HCT116 (cell line): Measurements from ENCODE around the gene SLC27A3. TPM values are rescaled to one million over a fixed set of nuclear protein-coding genes. Genes with fewer than 3 reads are reported as not detected.

ENCODE experiments used
- ATAC-seq: fragments of 200-7000 bp; cut with Tn5 transposase; 2 replicates; pipeline ENCODE4 v1.9.1; 2020; ENCODE audit warnings: mild to moderate bottlenecking, moderate library complexity
- BruUV-seq: library from RNA; stranded (reverse); fragments of 400-500 nt; replicated peaks from 2 replicates; lab custom pipeline; 2021; lab: Mats Ljungman, UMichigan
- CTCF ChIA-PET: fragments of 300-600 bp; sonication (Branson Sonifier 250); formaldehyde crosslinking; loops from one replicate; lab custom pipeline; 2021; ENCODE audit warnings: antibody characterized with exemption; lab: Charles Lee
- POLR2A ChIA-PET: fragments of 300-600, 350-600 bp; sonication (Branson Sonifier 250); formaldehyde crosslinking; loops from one replicate; lab custom pipeline; 2021; ENCODE audit warnings: antibody characterized with exemption; lab: Charles Lee
- RAD21 ChIA-PET, 2 experiments: fragments of 300-600 bp; sonication (Branson Sonifier 250); formaldehyde crosslinking; loops; one replicate each; lab custom pipeline; 2023; ENCODE audit warnings: low total read pairs in 2 of 2; ENCODE audit not compliant: uncharacterized antibody in 2 of 2, unreplicated experiment in 2 of 2, low non-redundant PET in 1 of 2; lab: Charles Lee
- DNase-seq: peaks from one replicate; pipeline ENCODE4 v3.0.0-alpha.2; 2010; ENCODE audit warnings: low read depth, low spot score
- H2AFZ ChIP-seq: fragments of 200-600 bp; shearing (Covaris generic), sonication (generic); 2 replicates; pipeline ENCODE4 v1.6.1; 2017; ENCODE audit warnings: low read depth, mixed run types, mixed read lengths, antibody characterized with exemption, low read length; ENCODE audit not compliant: poor library complexity, severe bottlenecking
- H3K27ac ChIP-seq: 2 replicates; pipeline ENCODE4 v1.5.1; 2012; ENCODE audit warnings: low read depth, low read length
- H3K27me3 ChIP-seq: fragments of 200-600 bp; sonication (generic); 2 replicates; pipeline ENCODE4 v1.6.1; 2016; ENCODE audit warnings: mixed run types, low read length, mixed read lengths; ENCODE audit not compliant: insufficient read depth
- H3K36me3 ChIP-seq, 2 experiments: fragments of 200-500 bp in 1 of 2; fragments of 200-600 bp in 1 of 2; sonication (Bioruptor generic) in 1 of 2; sonication (generic) in 1 of 2; 2 replicates each; pipeline versions ENCODE4 v1.5.1 to v1.6.1; 2014 to 2016; ENCODE audit warnings: low read length in 2 of 2, inconsistent platforms in 1 of 2, mixed read lengths in 1 of 2, mixed run types in 1 of 2; ENCODE audit not compliant: insufficient read depth in 2 of 2, control insufficient read depth in 1 of 2
- H3K4me1 ChIP-seq, 2 experiments: fragments of 200-600 bp in 1 of 2; sonication (generic) in 1 of 2; 2 replicates each; pipeline versions ENCODE4 v1.5.1 to v1.6.1; 2012 to 2017; ENCODE audit warnings: low read length in 2 of 2, inconsistent platforms in 1 of 2, mild to moderate bottlenecking in 1 of 2, mixed read lengths in 1 of 2, mixed run types in 1 of 2, moderate library complexity in 1 of 2; ENCODE audit not compliant: insufficient read depth in 2 of 2, control insufficient read depth in 1 of 2
- H3K4me2 ChIP-seq: fragments of 200-600 bp; sonication (generic); 2 replicates; pipeline ENCODE4 v1.6.1; 2017; ENCODE audit warnings: mixed run types, low read length, mixed read lengths
- H3K4me3 ChIP-seq, 2 experiments: fragments of 200-600 bp in 1 of 2; sonication (generic) in 1 of 2; replicated peaks in 1 of 2; 2 replicates each; pipeline ENCODE4 v1.5.1; 2011 to 2016; ENCODE audit warnings: low read length in 2 of 2, control low read depth in 1 of 2, low read depth in 1 of 2, mild to moderate bottlenecking in 1 of 2, mixed read lengths in 1 of 2, mixed run types in 1 of 2
- H3K79me2 ChIP-seq: fragments of 200-600 bp; sonication (generic); 2 replicates; pipeline ENCODE4 v1.6.1; 2017; ENCODE audit warnings: mild to moderate bottlenecking, mixed run types, low read length, moderate library complexity, mixed read lengths; ENCODE audit not compliant: insufficient read depth
- H3K9ac ChIP-seq: fragments of 200-600 bp; sonication (generic); 2 replicates; pipeline ENCODE4 v1.6.1; 2016; ENCODE audit warnings: low read length, mixed read lengths
- H3K9me2 ChIP-seq: fragments of 200-600 bp; sonication (generic), shearing (Covaris generic); 2 replicates; pipeline ENCODE4 v1.6.1; 2017; ENCODE audit warnings: mixed run types, mild to moderate bottlenecking, moderate library complexity; ENCODE audit not compliant: insufficient read depth
- H3K9me3 ChIP-seq, 2 experiments: fragments of 200-500 bp in 1 of 2; fragments of 200-600 bp in 1 of 2; sonication (Bioruptor generic) in 1 of 2; sonication (generic) in 1 of 2; 2 replicates each; pipeline ENCODE4 v1.6.1; 2014 to 2017; ENCODE audit warnings: low read length in 2 of 2, mixed read lengths in 2 of 2, inconsistent platforms in 1 of 2, low read depth in 1 of 2, mild to moderate bottlenecking in 1 of 2, mixed run types in 1 of 2, moderate library complexity in 1 of 2; ENCODE audit not compliant: control insufficient read depth in 1 of 2, insufficient read depth in 1 of 2
- H4K20me1 ChIP-seq: fragments of 200-600 bp; sonication (generic), shearing (Covaris generic); 2 replicates; pipeline ENCODE4 v1.6.1; 2017; ENCODE audit warnings: mixed run types, mild to moderate bottlenecking, moderate library complexity; ENCODE audit not compliant: insufficient read depth
- CBX3 ChIP-seq: IDR thresholded peaks from 2 replicates; pipeline ENCODE4 v1.6.1; 2012; ENCODE audit warnings: low read depth
- EZH2 ChIP-seq: fragments of 200-600 bp; sonication (generic); IDR thresholded peaks from 2 replicates; pipeline ENCODE4 v1.6.1; 2017; ENCODE audit warnings: antibody characterized with exemption, mixed run types
- EZH2phosphoT487 ChIP-seq: fragments of 200-600 bp; IDR thresholded peaks from 2 replicates; pipeline ENCODE4 v1.6.1; 2018; ENCODE audit warnings: antibody characterized with exemption, borderline replicate concordance
- JUND ChIP-seq: IDR thresholded peaks from 2 replicates; pipeline ENCODE4 v1.6.1; 2012
- POLR2A ChIP-seq: IDR thresholded peaks from 2 replicates; pipeline ENCODE4 v1.7.0; 2011; ENCODE audit warnings: borderline replicate concordance; ENCODE audit not compliant: insufficient read depth, insufficient read length; ENCODE audit errors: extremely low read depth
- SIN3A ChIP-seq: IDR thresholded peaks from 2 replicates; pipeline ENCODE4 v1.6.1; 2012; ENCODE audit warnings: low read depth
- SRF ChIP-seq: IDR thresholded peaks from 2 replicates; pipeline ENCODE4 v1.6.1; 2012; ENCODE audit warnings: low read depth
- ZFX ChIP-seq: fragments of 450-650 bp; IDR thresholded peaks from 2 replicates; pipeline ENCODE4 v1.6.1; 2017
- ZNF274 ChIP-seq: fragments of 200-500 bp; sonication (Bioruptor generic); IDR thresholded peaks from 2 replicates; pipeline ENCODE4 v1.6.1; 2014; ENCODE audit warnings: mild to moderate bottlenecking, low read depth, low read length, inconsistent platforms
- intact Hi-C: fragments of 100-400 bp; cut with micrococcal nuclease; formaldehyde crosslinking; loops from 2 replicates; pipeline ENCODE4 v1.10.0; 2022
- total RNA-seq: library from RNA; stranded (reverse); gene quantifications from one replicate; pipeline ENCODE4 v1.2.1, GENCODE V29; 2021; ENCODE audit not compliant: unreplicated experiment
- TF ChIP-seq, protein P1 (sequence below): IDR thresholded peaks from 2 replicates; pipeline ENCODE4 v1.6.1; 2012
- TF ChIP-seq, protein P2 (sequence below), 3 experiments: fragments of 200-600 bp in 1 of 3; sonication (generic) in 1 of 3; IDR thresholded peaks in 2 of 3; conservative IDR thresholded peaks in 1 of 3; 2 replicates each; pipeline ENCODE4 v1.5.1; 2012 to 2017; ENCODE audit warnings: low read depth in 2 of 3, low read length in 2 of 3, antibody characterized with exemption in 1 of 3, borderline replicate concordance in 1 of 3, control low read depth in 1 of 3, mild to moderate bottlenecking in 1 of 3, mixed read lengths in 1 of 3, mixed run types in 1 of 3, moderate library complexity in 1 of 3; ENCODE audit not compliant: insufficient read depth in 1 of 3

SLC27A3 gene
- total RNA-seq, 1 experiment from 2014 or later, result 14.3 TPM

DNA sequence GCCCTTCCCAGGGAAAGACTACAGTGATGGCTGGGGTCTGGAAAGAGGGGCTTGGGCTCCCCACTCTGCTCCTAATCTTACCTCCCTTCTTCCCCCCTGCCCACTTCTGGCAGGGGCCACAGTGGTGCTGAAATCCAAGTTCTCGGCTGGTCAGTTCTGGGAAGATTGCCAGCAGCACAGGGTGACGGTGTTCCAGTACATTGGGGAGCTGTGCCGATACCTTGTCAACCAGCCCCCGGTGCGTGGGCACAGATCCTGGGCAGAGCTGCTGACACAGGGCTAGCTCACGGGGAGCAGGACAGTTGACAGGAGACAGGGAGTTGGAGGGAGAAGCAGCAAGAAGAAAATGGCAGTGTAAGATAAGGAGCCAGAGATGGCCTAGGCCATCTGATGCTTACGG lies 2.4 kb downstream of the SLC27A3 start:
- no peak overlapping the region for H3K4me2 ChIP-seq
- H3K4me1 ChIP-seq, result peaks cover 14 to 27% of the 10 kb centered on the region in 2 experiments
- intact Hi-C loops, result loop anchor here (10.0 kb wide), 1 partner anchor 103 kb away; the partner anchor contains the start of genes ILF2 and NPR1
- no peak for DNase-seq
- BruUV-seq, result no TSS peak
- no peaks in the 10 kb centered on the region for H3K27me3 ChIP-seq
- no peak for TF ChIP-seq SRF
- TF ChIP-seq, all 23 proteins: peak for 0
- Histone ChIP-seq H3K36me3 (peaks cover 0 to 11% of the 10 kb centered on the region in 2 experiments; a peak in 2 of 4 replicates), H2AFZ (no peak overlapping the region), H3K9me3 (no peaks in the 10 kb centered on the region), H3K27ac (no peak overlapping the region), H3K4me3 (no peak overlapping the region), H3K9ac (no peak overlapping the region), H3K79me2 (no peaks in the 10 kb centered on the region), H3K9me2 (no peaks in the 10 kb centered on the region), H4K20me1 (no peaks in the 10 kb centered on the region)
- ChIA-PET POLR2A (no interaction called here), CTCF (no interaction called here), RAD21 (no interaction called here)
- ATAC-seq, result no peak

DNA sequence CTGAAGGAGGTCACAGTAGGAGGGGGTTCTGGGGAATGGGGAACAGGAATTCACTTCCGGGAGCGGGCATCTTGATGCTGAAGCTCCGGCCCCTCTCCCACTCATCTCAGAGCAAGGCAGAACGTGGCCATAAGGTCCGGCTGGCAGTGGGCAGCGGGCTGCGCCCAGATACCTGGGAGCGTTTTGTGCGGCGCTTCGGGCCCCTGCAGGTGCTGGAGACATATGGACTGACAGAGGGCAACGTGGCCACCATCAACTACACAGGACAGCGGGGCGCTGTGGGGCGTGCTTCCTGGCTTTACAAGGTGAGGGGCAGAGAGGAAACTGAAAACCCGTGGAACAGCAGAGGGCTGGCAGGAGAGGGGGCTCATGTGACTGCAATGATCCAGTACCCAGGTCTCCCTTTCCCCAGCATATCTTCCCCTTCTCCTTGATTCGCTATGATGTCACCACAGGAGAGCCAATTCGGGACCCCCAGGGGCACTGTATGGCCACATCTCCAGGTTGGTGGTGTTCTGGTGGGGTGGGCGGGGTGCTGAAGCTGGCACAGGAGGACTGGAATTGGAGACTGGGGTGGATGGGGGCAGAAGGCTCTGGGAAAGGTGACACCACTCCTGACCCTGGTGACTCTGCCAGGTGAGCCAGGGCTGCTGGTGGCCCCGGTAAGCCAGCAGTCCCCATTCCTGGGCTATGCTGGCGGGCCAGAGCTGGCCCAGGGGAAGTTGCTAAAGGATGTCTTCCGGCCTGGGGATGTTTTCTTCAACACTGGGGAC lies 3.0 kb downstream of the SLC27A3 start:
- ChIA-PET POLR2A (no interaction called here), RAD21 (no interaction called here), CTCF (interaction anchor here (1.4 kb wide), 1 partner anchor 19 kb away, joined by 3 read pairs; no protein-coding TSS in a partner anchor)
- H3K9me3 ChIP-seq, result no peaks in the 10 kb centered on the region
- 0 out of 4 replicates have a peak, but pooled peaks cover 0 to 5% of the 10 kb centered on the region in 2 experiments for H3K36me3 ChIP-seq
- H3K27ac ChIP-seq, result no peak overlapping the region
- no peaks in the 10 kb centered on the region for H3K9me2 ChIP-seq
- H3K4me3 ChIP-seq, result no peak overlapping the region
- intact Hi-C loops, result loop anchor here (10.0 kb wide), 1 partner anchor 103 kb away; the partner anchor contains the start of genes ILF2 and NPR1
- no peaks in the 10 kb centered on the region for H3K27me3 ChIP-seq
- no peaks in the 10 kb centered on the region for H3K79me2 ChIP-seq
- peaks cover 18 to 33% of the 10 kb centered on the region in 2 experiments for H3K4me1 ChIP-seq
- DNase-seq (no peak), ATAC-seq (no peak)
- BruUV-seq, result no TSS peak
- no peaks in the 10 kb centered on the region for H4K20me1 ChIP-seq
- H3K9ac ChIP-seq, result no peak overlapping the region
- no peak overlapping the region for H3K4me2 ChIP-seq
- H2AFZ ChIP-seq, result no peak overlapping the region
- TF ChIP-seq CBX3 (no peak), ZFX (no peak), POLR2A (no peak), SIN3A (no peak), ZNF274 (no peak), EZH2 (no peak), SRF (no peak), JUND (no peak), EZH2phosphoT487 (no peak)
- TF ChIP-seq, protein P1, sequence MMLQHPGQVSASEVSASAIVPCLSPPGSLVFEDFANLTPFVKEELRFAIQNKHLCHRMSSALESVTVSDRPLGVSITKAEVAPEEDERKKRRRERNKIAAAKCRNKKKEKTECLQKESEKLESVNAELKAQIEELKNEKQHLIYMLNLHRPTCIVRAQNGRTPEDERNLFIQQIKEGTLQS, result no peak
- TF ChIP-seq, protein P2, sequence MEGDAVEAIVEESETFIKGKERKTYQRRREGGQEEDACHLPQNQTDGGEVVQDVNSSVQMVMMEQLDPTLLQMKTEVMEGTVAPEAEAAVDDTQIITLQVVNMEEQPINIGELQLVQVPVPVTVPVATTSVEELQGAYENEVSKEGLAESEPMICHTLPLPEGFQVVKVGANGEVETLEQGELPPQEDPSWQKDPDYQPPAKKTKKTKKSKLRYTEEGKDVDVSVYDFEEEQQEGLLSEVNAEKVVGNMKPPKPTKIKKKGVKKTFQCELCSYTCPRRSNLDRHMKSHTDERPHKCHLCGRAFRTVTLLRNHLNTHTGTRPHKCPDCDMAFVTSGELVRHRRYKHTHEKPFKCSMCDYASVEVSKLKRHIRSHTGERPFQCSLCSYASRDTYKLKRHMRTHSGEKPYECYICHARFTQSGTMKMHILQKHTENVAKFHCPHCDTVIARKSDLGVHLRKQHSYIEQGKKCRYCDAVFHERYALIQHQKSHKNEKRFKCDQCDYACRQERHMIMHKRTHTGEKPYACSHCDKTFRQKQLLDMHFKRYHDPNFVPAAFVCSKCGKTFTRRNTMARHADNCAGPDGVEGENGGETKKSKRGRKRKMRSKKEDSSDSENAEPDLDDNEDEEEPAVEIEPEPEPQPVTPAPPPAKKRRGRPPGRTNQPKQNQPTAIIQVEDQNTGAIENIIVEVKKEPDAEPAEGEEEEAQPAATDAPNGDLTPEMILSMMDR (IDR thresholded peaks at IDR 0.05 in 2 of 3, conservative IDR thresholded peaks at IDR 0.05 in 1 of 3; ENCODE audit: borderline replicate concordance in 1 of 3, insufficient read depth in 1 of 3, low read depth in 2 of 3, low read length in 2 of 3), result no peak
